ENCODE results near the gene RBCK1. TPM values are rescaled to one million over a fixed set of nuclear protein-coding genes. Genes with fewer than 3 reads are reported as not detected.

Gene RBCK1
- polyA plus RNA-seq, 4 donors, result 74.8 to 176 (median 158) TPM

GRCh38 chr20:416950-417800, 9.1 kb downstream of the RBCK1 start:
- Histone ChIP-seq H3K4me1 (ENCODE audit: control insufficient read depth in 3 of 3, insufficient read depth in 2 of 3, low read depth in 1 of 3, low read length in 2 of 3) (no peaks in the 10 kb centered on the region), H3K36me3 (ENCODE audit: control insufficient read depth in 3 of 3, insufficient read depth in 2 of 3, low read depth in 1 of 3, low read length in 3 of 3) (peaks cover 7 to 59% (median 16%) of the 10 kb centered on the region in 3 donors), H3K9me3 (ENCODE audit: control insufficient read depth in 2 of 2, insufficient read depth in 1 of 2, low read depth in 1 of 2, low read length in 1 of 2) (no peaks in the 10 kb centered on the region), H3K27me3 (ENCODE audit: control insufficient read depth in 3 of 3, insufficient read depth in 3 of 3, low read length in 3 of 3) (no peaks in the 10 kb centered on the region), H3K27ac (ENCODE audit: low read depth in 1 of 3, low read length in 2 of 3) (no peak overlapping the region), H3K4me3 (ENCODE audit: low read depth in 1 of 3, low read length in 3 of 3) (no peak overlapping the region)
- no peak for FAIRE-seq
- DNase-seq, result no peak
- 75 to 87% (median 86%) methylated on average over 8 to 13 of the region's 13 CpGs for WGBS, 3 donors

- 77 to 87% (median 83%) methylated on average over 12 of the region's 12 CpGs for WGBS, 3 donors
- no peak overlapping the region for H3K4me3 ChIP-seq (ENCODE audit: low read depth in 1 of 3, low read length in 3 of 3)
- no peaks in the 10 kb centered on the region for H3K4me1 ChIP-seq (ENCODE audit: control insufficient read depth in 3 of 3, insufficient read depth in 2 of 3, low read depth in 1 of 3, low read length in 2 of 3)
- DNase-seq, result no peak
- H3K9me3 ChIP-seq (ENCODE audit: control insufficient read depth in 2 of 2, insufficient read depth in 1 of 2, low read depth in 1 of 2, low read length in 1 of 2), result no peaks in the 10 kb centered on the region
- no peak for FAIRE-seq
- H3K36me3 ChIP-seq (ENCODE audit: control insufficient read depth in 3 of 3, insufficient read depth in 2 of 3, low read depth in 1 of 3, low read length in 3 of 3), result peaks cover 10 to 62% (median 16%) of the 10 kb centered on the region in 3 donors
- H3K27me3 ChIP-seq (ENCODE audit: control insufficient read depth in 3 of 3, insufficient read depth in 3 of 3, low read length in 3 of 3), result no peaks in the 10 kb centered on the region
- H3K27ac ChIP-seq (ENCODE audit: low read depth in 1 of 3, low read length in 2 of 3), result no peak overlapping the region
These were observed 9.8 kb downstream of the RBCK1 start for GRCh38 chr20:417801-418342.

DNA sequence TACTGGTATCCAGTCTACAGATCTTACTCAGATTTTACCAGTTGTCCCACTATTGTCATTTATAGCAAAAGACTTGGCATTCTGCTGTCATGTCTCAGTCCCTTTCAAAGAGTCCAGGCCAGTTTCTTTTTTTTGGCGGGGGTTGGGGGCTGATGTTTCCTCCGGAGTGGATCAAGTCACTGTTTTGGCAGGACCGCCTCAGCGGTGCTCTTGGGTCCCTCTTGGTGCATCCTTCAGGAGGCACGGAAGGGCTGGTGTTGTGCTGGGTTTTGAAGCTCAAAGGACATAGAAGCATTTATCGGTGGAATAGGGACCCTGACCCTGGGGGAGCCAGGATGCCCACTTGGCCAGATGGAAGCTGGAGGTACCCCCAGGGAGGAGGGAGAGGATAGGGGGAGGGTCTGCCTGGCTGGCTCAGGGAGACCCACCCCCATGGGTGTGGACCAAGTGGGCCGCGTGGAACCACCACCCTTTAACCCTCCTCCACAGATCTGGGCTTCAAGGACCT, 10.8 kb downstream of the RBCK1 start:
- Histone ChIP-seq H3K4me3 (ENCODE audit: low read depth in 1 of 3, low read length in 3 of 3) (no peak overlapping the region), H3K27ac (ENCODE audit: low read depth in 1 of 3, low read length in 2 of 3) (no peak overlapping the region), H3K27me3 (ENCODE audit: control insufficient read depth in 3 of 3, insufficient read depth in 3 of 3, low read length in 3 of 3) (no peaks in the 10 kb centered on the region), H3K36me3 (ENCODE audit: control insufficient read depth in 3 of 3, insufficient read depth in 2 of 3, low read depth in 1 of 3, low read length in 3 of 3) (peaks cover 10 to 69% (median 16%) of the 10 kb centered on the region in 3 donors), H3K9me3 (ENCODE audit: control insufficient read depth in 2 of 2, insufficient read depth in 1 of 2, low read depth in 1 of 2, low read length in 1 of 2) (no peaks in the 10 kb centered on the region), H3K4me1 (ENCODE audit: control insufficient read depth in 3 of 3, insufficient read depth in 2 of 3, low read depth in 1 of 3, low read length in 2 of 3) (no peaks in the 10 kb centered on the region)
- FAIRE-seq (no peak), DNase-seq (no peak)
- WGBS, 3 donors, result 91 to 95% (median 93%) methylated on average over 6 to 8 of the region's 8 CpGs

DNA sequence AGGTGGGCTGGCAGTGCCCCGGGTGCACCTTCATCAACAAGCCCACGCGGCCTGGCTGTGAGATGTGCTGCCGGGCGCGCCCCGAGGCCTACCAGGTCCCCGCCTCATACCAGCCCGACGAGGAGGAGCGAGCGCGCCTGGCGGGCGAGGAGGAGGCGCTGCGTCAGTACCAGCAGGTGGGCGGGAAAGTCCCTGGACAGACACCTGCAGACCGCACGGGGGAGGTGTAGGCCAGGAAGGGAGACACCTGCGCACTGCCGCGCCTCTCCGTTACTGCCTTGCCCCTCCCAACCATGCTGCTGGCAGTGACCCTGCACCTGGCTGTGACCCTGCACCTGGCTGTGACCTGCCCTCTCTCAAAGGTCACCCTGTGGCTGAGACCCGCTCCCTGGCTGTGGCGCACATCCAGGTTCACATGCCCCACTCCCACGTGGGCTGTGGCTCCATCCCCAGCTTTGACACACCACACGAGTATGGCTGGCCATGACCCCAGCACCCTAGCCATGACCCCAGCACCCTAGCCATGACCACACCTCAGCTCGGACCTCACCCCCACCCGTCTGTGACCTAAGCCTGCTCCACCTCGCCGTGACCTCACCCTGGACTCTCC, 11.6 kb downstream of the RBCK1 start:
- Histone ChIP-seq H3K4me1 (ENCODE audit: control insufficient read depth in 3 of 3, insufficient read depth in 2 of 3, low read depth in 1 of 3, low read length in 2 of 3) (no peaks in the 10 kb centered on the region), H3K27me3 (ENCODE audit: control insufficient read depth in 3 of 3, insufficient read depth in 3 of 3, low read length in 3 of 3) (no peaks in the 10 kb centered on the region), H3K4me3 (ENCODE audit: low read depth in 1 of 3, low read length in 3 of 3) (no peak overlapping the region), H3K9me3 (ENCODE audit: control insufficient read depth in 2 of 2, insufficient read depth in 1 of 2, low read depth in 1 of 2, low read length in 1 of 2) (no peaks in the 10 kb centered on the region), H3K36me3 (ENCODE audit: control insufficient read depth in 3 of 3, insufficient read depth in 2 of 3, low read depth in 1 of 3, low read length in 3 of 3) (peaks cover 10 to 73% (median 20%) of the 10 kb centered on the region in 3 donors), H3K27ac (ENCODE audit: low read depth in 1 of 3, low read length in 2 of 3) (no peak overlapping the region)
- FAIRE-seq (no peak), DNase-seq (peak in 1 of 2 donors; percentile 74)
- WGBS, 3 donors, result 58 to 88% (median 76%) methylated on average over 32 of the region's 32 CpGs

GRCh38 chr20:420166-420620, 12.1 kb downstream of the RBCK1 start:
- no peak for FAIRE-seq
- peaks cover 10 to 73% (median 20%) of the 10 kb centered on the region in 3 donors for H3K36me3 ChIP-seq (ENCODE audit: control insufficient read depth in 3 of 3, insufficient read depth in 2 of 3, low read depth in 1 of 3, low read length in 3 of 3)
- no peaks in the 10 kb centered on the region for H3K9me3 ChIP-seq (ENCODE audit: control insufficient read depth in 2 of 2, insufficient read depth in 1 of 2, low read depth in 1 of 2, low read length in 1 of 2)
- no peak for DNase-seq
- H3K27ac ChIP-seq (ENCODE audit: low read depth in 1 of 3, low read length in 2 of 3), result no peak overlapping the region
- no peaks in the 10 kb centered on the region for H3K4me1 ChIP-seq (ENCODE audit: control insufficient read depth in 3 of 3, insufficient read depth in 2 of 3, low read depth in 1 of 3, low read length in 2 of 3)
- WGBS, 3 donors, result 70 to 94% (median 81%) methylated on average over 20 of the region's 20 CpGs
- H3K4me3 ChIP-seq (ENCODE audit: low read depth in 1 of 3, low read length in 3 of 3), result no peak overlapping the region
- H3K27me3 ChIP-seq (ENCODE audit: control insufficient read depth in 3 of 3, insufficient read depth in 3 of 3, low read length in 3 of 3), result no peaks in the 10 kb centered on the region

GRCh38 chr20:420721-421574, 12.8 kb downstream of the RBCK1 start:
- no peaks in the 10 kb centered on the region for H3K27me3 ChIP-seq (ENCODE audit: control insufficient read depth in 3 of 3, insufficient read depth in 3 of 3, low read length in 3 of 3)
- peak in 1 of 2 donors; percentile 55 for DNase-seq
- no peaks in the 10 kb centered on the region for H3K4me1 ChIP-seq (ENCODE audit: control insufficient read depth in 3 of 3, insufficient read depth in 2 of 3, low read depth in 1 of 3, low read length in 2 of 3)
- H3K4me3 ChIP-seq (ENCODE audit: low read depth in 1 of 3, low read length in 3 of 3), result no peak overlapping the region
- peaks cover 10 to 71% (median 20%) of the 10 kb centered on the region in 3 donors for H3K36me3 ChIP-seq (ENCODE audit: control insufficient read depth in 3 of 3, insufficient read depth in 2 of 3, low read depth in 1 of 3, low read length in 3 of 3)
- no peak for FAIRE-seq
- H3K27ac ChIP-seq (ENCODE audit: low read depth in 1 of 3, low read length in 2 of 3), result no peak overlapping the region
- H3K9me3 ChIP-seq (ENCODE audit: control insufficient read depth in 2 of 2, insufficient read depth in 1 of 2, low read depth in 1 of 2, low read length in 1 of 2), result no peaks in the 10 kb centered on the region
- WGBS, 3 donors, result 85 to 89% (median 88%) methylated on average over 35 to 49 of the region's 49 CpGs

DNA sequence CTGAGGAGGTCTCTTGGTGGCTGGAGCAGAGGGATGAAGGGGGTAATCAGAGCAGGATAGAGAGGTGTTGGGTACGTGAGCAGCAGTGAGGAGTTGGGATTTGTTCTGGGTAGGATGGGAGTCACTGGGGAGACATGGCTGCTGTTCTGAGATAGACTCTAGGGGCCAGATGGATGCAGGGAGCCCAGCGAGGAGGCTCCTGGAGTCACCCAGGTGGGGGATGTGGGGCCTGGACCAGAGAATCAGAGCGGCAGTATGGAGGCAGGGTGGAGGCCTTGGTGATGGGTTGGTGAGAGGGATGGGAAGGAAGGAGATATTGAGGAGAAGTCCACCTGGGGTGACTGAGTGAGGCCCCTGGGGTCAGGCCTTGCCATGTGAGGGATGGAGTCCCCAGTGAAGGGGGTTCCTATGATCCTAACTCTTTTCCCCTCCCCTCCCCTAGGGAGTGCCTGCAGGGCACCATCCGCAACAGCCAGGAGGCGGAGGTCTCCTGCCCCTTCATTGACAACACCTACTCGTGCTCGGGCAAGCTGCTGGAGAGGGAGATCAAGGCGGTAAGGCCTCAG, 13.7 kb downstream of the RBCK1 start:
- 96 to 97% (median 97%) methylated on average over 8 of the region's 8 CpGs for WGBS, 3 donors
- H3K36me3 ChIP-seq (ENCODE audit: control insufficient read depth in 3 of 3, insufficient read depth in 2 of 3, low read depth in 1 of 3, low read length in 3 of 3), result peaks cover 10 to 68% (median 20%) of the 10 kb centered on the region in 3 donors
- H3K27ac ChIP-seq (ENCODE audit: low read depth in 1 of 3, low read length in 2 of 3), result no peak overlapping the region
- no peak overlapping the region for H3K4me3 ChIP-seq (ENCODE audit: low read depth in 1 of 3, low read length in 3 of 3)
- H3K4me1 ChIP-seq (ENCODE audit: control insufficient read depth in 3 of 3, insufficient read depth in 2 of 3, low read depth in 1 of 3, low read length in 2 of 3), result no peaks in the 10 kb centered on the region
- H3K27me3 ChIP-seq (ENCODE audit: control insufficient read depth in 3 of 3, insufficient read depth in 3 of 3, low read length in 3 of 3), result no peaks in the 10 kb centered on the region
- no peaks in the 10 kb centered on the region for H3K9me3 ChIP-seq (ENCODE audit: control insufficient read depth in 2 of 2, insufficient read depth in 1 of 2, low read depth in 1 of 2, low read length in 1 of 2)
- FAIRE-seq, result no peak
- no peak for DNase-seq
